HCT116 (cell line): ENCODE measurements around the gene JSRP1. TPM values are rescaled to one million over a fixed set of nuclear protein-coding genes. Genes with fewer than 3 reads are reported as not detected.

Source experiments
- ATAC-seq: fragments of 200-7000 bp; cut with Tn5 transposase; 2 replicates; pipeline ENCODE4 v1.9.1; 2020; ENCODE audit warnings: mild to moderate bottlenecking, moderate library complexity
- BruUV-seq: library from RNA; stranded (reverse); fragments of 400-500 nt; replicated peaks from 2 replicates; lab custom pipeline; 2021; lab: Mats Ljungman, UMichigan
- CTCF ChIA-PET: fragments of 300-600 bp; sonication (Branson Sonifier 250); formaldehyde crosslinking; loops from one replicate; lab custom pipeline; 2021; ENCODE audit warnings: antibody characterized with exemption; lab: Charles Lee
- POLR2A ChIA-PET: fragments of 300-600, 350-600 bp; sonication (Branson Sonifier 250); formaldehyde crosslinking; loops from one replicate; lab custom pipeline; 2021; ENCODE audit warnings: antibody characterized with exemption; lab: Charles Lee
- RAD21 ChIA-PET, 2 experiments: fragments of 300-600 bp; sonication (Branson Sonifier 250); formaldehyde crosslinking; loops; one replicate each; lab custom pipeline; 2023; ENCODE audit warnings: low total read pairs in 2 of 2; ENCODE audit not compliant: uncharacterized antibody in 2 of 2, unreplicated experiment in 2 of 2, low non-redundant PET in 1 of 2; lab: Charles Lee
- DNase-seq: peaks from one replicate; pipeline ENCODE4 v3.0.0-alpha.2; 2010; ENCODE audit warnings: low read depth, low spot score
- H2AFZ ChIP-seq: fragments of 200-600 bp; shearing (Covaris generic), sonication (generic); 2 replicates; pipeline ENCODE4 v1.6.1; 2017; ENCODE audit warnings: low read depth, mixed run types, mixed read lengths, antibody characterized with exemption, low read length; ENCODE audit not compliant: poor library complexity, severe bottlenecking
- H3K27ac ChIP-seq: 2 replicates; pipeline ENCODE4 v1.5.1; 2012; ENCODE audit warnings: low read depth, low read length
- H3K27me3 ChIP-seq: fragments of 200-600 bp; sonication (generic); 2 replicates; pipeline ENCODE4 v1.6.1; 2016; ENCODE audit warnings: mixed run types, low read length, mixed read lengths; ENCODE audit not compliant: insufficient read depth
- H3K36me3 ChIP-seq, 2 experiments: fragments of 200-500 bp in 1 of 2; fragments of 200-600 bp in 1 of 2; sonication (Bioruptor generic) in 1 of 2; sonication (generic) in 1 of 2; 2 replicates each; pipeline versions ENCODE4 v1.5.1 to v1.6.1; 2014 to 2016; ENCODE audit warnings: low read length in 2 of 2, inconsistent platforms in 1 of 2, mixed read lengths in 1 of 2, mixed run types in 1 of 2; ENCODE audit not compliant: insufficient read depth in 2 of 2, control insufficient read depth in 1 of 2
- H3K4me1 ChIP-seq, 2 experiments: fragments of 200-600 bp in 1 of 2; sonication (generic) in 1 of 2; 2 replicates each; pipeline versions ENCODE4 v1.5.1 to v1.6.1; 2012 to 2017; ENCODE audit warnings: low read length in 2 of 2, inconsistent platforms in 1 of 2, mild to moderate bottlenecking in 1 of 2, mixed read lengths in 1 of 2, mixed run types in 1 of 2, moderate library complexity in 1 of 2; ENCODE audit not compliant: insufficient read depth in 2 of 2, control insufficient read depth in 1 of 2
- H3K4me2 ChIP-seq: fragments of 200-600 bp; sonication (generic); 2 replicates; pipeline ENCODE4 v1.6.1; 2017; ENCODE audit warnings: mixed run types, low read length, mixed read lengths
- H3K4me3 ChIP-seq, 2 experiments: fragments of 200-600 bp in 1 of 2; sonication (generic) in 1 of 2; replicated peaks in 1 of 2; 2 replicates each; pipeline ENCODE4 v1.5.1; 2011 to 2016; ENCODE audit warnings: low read length in 2 of 2, control low read depth in 1 of 2, low read depth in 1 of 2, mild to moderate bottlenecking in 1 of 2, mixed read lengths in 1 of 2, mixed run types in 1 of 2
- H3K79me2 ChIP-seq: fragments of 200-600 bp; sonication (generic); 2 replicates; pipeline ENCODE4 v1.6.1; 2017; ENCODE audit warnings: mild to moderate bottlenecking, mixed run types, low read length, moderate library complexity, mixed read lengths; ENCODE audit not compliant: insufficient read depth
- H3K9ac ChIP-seq: fragments of 200-600 bp; sonication (generic); 2 replicates; pipeline ENCODE4 v1.6.1; 2016; ENCODE audit warnings: low read length, mixed read lengths
- H3K9me2 ChIP-seq: fragments of 200-600 bp; sonication (generic), shearing (Covaris generic); 2 replicates; pipeline ENCODE4 v1.6.1; 2017; ENCODE audit warnings: mixed run types, mild to moderate bottlenecking, moderate library complexity; ENCODE audit not compliant: insufficient read depth
- H3K9me3 ChIP-seq, 2 experiments: fragments of 200-500 bp in 1 of 2; fragments of 200-600 bp in 1 of 2; sonication (Bioruptor generic) in 1 of 2; sonication (generic) in 1 of 2; 2 replicates each; pipeline ENCODE4 v1.6.1; 2014 to 2017; ENCODE audit warnings: low read length in 2 of 2, mixed read lengths in 2 of 2, inconsistent platforms in 1 of 2, low read depth in 1 of 2, mild to moderate bottlenecking in 1 of 2, mixed run types in 1 of 2, moderate library complexity in 1 of 2; ENCODE audit not compliant: control insufficient read depth in 1 of 2, insufficient read depth in 1 of 2
- H4K20me1 ChIP-seq: fragments of 200-600 bp; sonication (generic), shearing (Covaris generic); 2 replicates; pipeline ENCODE4 v1.6.1; 2017; ENCODE audit warnings: mixed run types, mild to moderate bottlenecking, moderate library complexity; ENCODE audit not compliant: insufficient read depth
- CTCF ChIP-seq, 3 experiments: fragments of 200-600 bp in 1 of 3; sonication (generic) in 1 of 3; IDR thresholded peaks in 2 of 3; conservative IDR thresholded peaks in 1 of 3; 2 replicates each; pipeline ENCODE4 v1.5.1; 2012 to 2017; ENCODE audit warnings: low read depth in 2 of 3, low read length in 2 of 3, antibody characterized with exemption in 1 of 3, borderline replicate concordance in 1 of 3, control low read depth in 1 of 3, mild to moderate bottlenecking in 1 of 3, mixed read lengths in 1 of 3, mixed run types in 1 of 3, moderate library complexity in 1 of 3; ENCODE audit not compliant: insufficient read depth in 1 of 3
- RAD21 ChIP-seq: IDR thresholded peaks from 2 replicates; pipeline ENCODE4 v1.6.1; 2012; ENCODE audit warnings: low read depth, mild to moderate bottlenecking
- ZNF274 ChIP-seq: fragments of 200-500 bp; sonication (Bioruptor generic); IDR thresholded peaks from 2 replicates; pipeline ENCODE4 v1.6.1; 2014; ENCODE audit warnings: mild to moderate bottlenecking, low read depth, low read length, inconsistent platforms
- intact Hi-C: fragments of 100-400 bp; cut with micrococcal nuclease; formaldehyde crosslinking; loops from 2 replicates; pipeline ENCODE4 v1.10.0; 2022
- total RNA-seq: library from RNA; stranded (reverse); gene quantifications from one replicate; pipeline ENCODE4 v1.2.1, GENCODE V29; 2021; ENCODE audit not compliant: unreplicated experiment

The JSRP1 gene
- total RNA-seq, 1 experiment from 2014 or later: 0.30 TPM

- CTCF ChIA-PET: interaction anchor here (1.4 kb wide), 1 partner anchor 67 kb away, joined by 21 read pairs; no protein-coding TSS in a partner anchor
Measured at GRCh38 chr19:2221918-2222317, 34.3 kb downstream of the JSRP1 start.

More at GRCh38 chr19:2221918-2222317, 34.3 kb downstream of the JSRP1 start:
- ATAC-seq (peak; percentile 37; the same call in 1 of the 2 replicates), DNase-seq (no peak)
- no peak overlapping the region for H2AFZ ChIP-seq
- POLR2A ChIA-PET: no interaction called here
- no peaks in the 10 kb centered on the region for H3K9me3 ChIP-seq
- no peak overlapping the region for H3K9ac ChIP-seq
- H3K4me2 ChIP-seq: no peak overlapping the region
- no peaks in the 10 kb centered on the region for H3K27me3 ChIP-seq
- intact Hi-C loops: no loop called here
- H3K27ac ChIP-seq: no peak overlapping the region
- no peaks in the 10 kb centered on the region for H4K20me1 ChIP-seq
- RAD21 ChIA-PET: no interaction called here
- BruUV-seq: no TSS peak
- no peaks in the 10 kb centered on the region for H3K9me2 ChIP-seq
- TF ChIP-seq ZNF274 (no peak), RAD21 (peak; percentile 30; the same call in 1 of the 2 replicates), CTCF (IDR thresholded peaks at IDR 0.05 in 2 of 3, conservative IDR thresholded peaks at IDR 0.05 in 1 of 3; ENCODE audit: borderline replicate concordance in 1 of 3, insufficient read depth in 1 of 3, low read depth in 2 of 3, low read length in 2 of 3) (peak in 2 of 3 experiments; percentile 23 to 34; a peak in 2 of 6 replicates)
- peaks cover 13 to 39% of the 10 kb centered on the region in 2 experiments; a peak in 3 of 4 replicates for H3K36me3 ChIP-seq
- peaks cover 4% of the 10 kb centered on the region; the same call in 1 of the 2 replicates for H3K79me2 ChIP-seq
- H3K4me3 ChIP-seq: no peak overlapping the region
- H3K4me1 ChIP-seq: no peaks in the 10 kb centered on the region
